K562 (cell line): Measurements from ENCODE around the gene DRD2.

Experiments used
- CBFB ChIP-seq: sonication (generic); formaldehyde crosslinking; IDR thresholded peaks from 2 replicates; pipeline ENCODE4 v1.4.0; 2020; ENCODE audit warnings: mild to moderate bottlenecking, missing genetic modification reagents
- JUNB ChIP-seq: fragments of 450-650 bp; formaldehyde crosslinking; conservative IDR thresholded peaks from 2 replicates; pipeline ENCODE4 v1.4.0; 2020; ENCODE audit warnings: mild to moderate bottlenecking
- NR3C1 ChIP-seq: sonication (generic); formaldehyde crosslinking; IDR thresholded peaks from 2 replicates; pipeline ENCODE4 v1.8.1; 2022; ENCODE audit warnings: missing genetic modification reagents
- POLR2AphosphoS5 ChIP-seq: IDR thresholded peaks from 2 replicates; pipeline ENCODE4 v1.6.1; 2011; ENCODE audit warnings: mild to moderate bottlenecking, low read depth, low read length, moderate library complexity; ENCODE audit not compliant: control insufficient read depth, insufficient read depth
- SIN3A ChIP-seq, 2 experiments: fragments of 150-350 bp in 1 of 2; IDR thresholded peaks; 2 replicates each; pipeline ENCODE4 v1.6.1; 2011 to 2016; ENCODE audit warnings: borderline replicate concordance in 2 of 2, low read depth in 2 of 2, low read length in 2 of 2, mild to moderate bottlenecking in 2 of 2, moderate library complexity in 2 of 2; ENCODE audit not compliant: control insufficient read depth in 1 of 2
- SP1 ChIP-seq: sonication (generic); formaldehyde crosslinking; IDR thresholded peaks from 2 replicates; pipeline ENCODE4 v1.8.1; 2022; ENCODE audit warnings: mild to moderate bottlenecking, missing genetic modification reagents

DNA sequence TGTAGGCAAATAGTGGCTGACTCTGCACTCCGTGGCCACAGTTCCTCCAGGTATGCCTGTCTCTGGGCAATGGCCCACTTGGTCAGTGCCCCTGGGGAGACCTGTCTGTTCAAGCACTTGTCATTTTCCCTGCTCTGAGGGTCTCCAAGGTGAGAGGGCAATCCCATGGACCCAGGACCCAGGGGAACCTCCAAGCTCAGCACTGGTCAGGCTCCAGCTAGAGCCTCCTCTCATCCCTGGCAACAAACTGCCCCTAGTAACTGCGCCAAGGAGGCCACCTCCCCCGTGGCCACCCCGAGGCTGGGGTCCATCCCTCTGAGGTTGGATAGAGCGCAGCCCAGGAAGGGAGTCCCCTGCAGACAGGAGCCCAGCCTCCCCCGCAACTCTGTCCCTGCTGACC is 88.3 kb downstream of the DRD2 start:
- TF ChIP-seq JUNB (CRISPR knock-in tag) (no peak), CBFB (CRISPR knock-in tag) (no peak), SP1 (CRISPR knock-in tag) (no peak), NR3C1 (CRISPR knock-in tag) (no peak), SIN3A (IDR thresholded peaks at IDR 0.05; ENCODE audit: borderline replicate concordance in 2 of 2, control insufficient read depth in 1 of 2, low read depth in 2 of 2, low read length in 2 of 2) (no peak), POLR2AphosphoS5 (no peak)
